22Rv1 (cell line): ENCODE measurements around the gene SRPK2.
"Not testable (repeated sequence)": the region's sequence is repeated elsewhere in the genome, so short reads cannot be mapped to it uniquely, and the experiment has no call there.

ENCODE experiments used
- H3K27ac ChIP-seq: fragments of 450-650 bp; 2 replicates; pipeline ENCODE4 v1.5.1; 2017
- CTCF ChIP-seq: fragments of 450-650 bp; IDR thresholded peaks from 2 replicates; pipeline ENCODE4 v1.5.1; 2017; ENCODE audit warnings: mild to moderate bottlenecking
- ZFX ChIP-seq: fragments of 450-650 bp; IDR thresholded peaks from 2 replicates; pipeline ENCODE4 v1.6.1; 2017; ENCODE audit warnings: antibody characterized with exemption, borderline replicate concordance

Gene SRPK2

GRCh38 chr7:105365541-105366534, 22.9 kb downstream of the SRPK2 start:
- H3K27ac ChIP-seq = no peak overlapping the region
- TF ChIP-seq ZFX = no peak
- TF ChIP-seq CTCF = no peak

GRCh38 chr7:105364684-105365083, 24.0 kb downstream of the SRPK2 start:
- H3K27ac ChIP-seq = no peak overlapping the region
- TF ChIP-seq ZFX = no peak
- TF ChIP-seq CTCF = no peak

GRCh38 chr7:105363657-105364056, 25.1 kb downstream of the SRPK2 start:
- H3K27ac ChIP-seq = not testable (repeated sequence)

GRCh38 chr7:105362685-105363084, 26.0 kb downstream of the SRPK2 start:
- not testable (repeated sequence) for H3K27ac ChIP-seq

GRCh38 chr7:105361995-105362394, 26.7 kb downstream of the SRPK2 start:
- not testable (repeated sequence) for H3K27ac ChIP-seq

- H3K27ac ChIP-seq = not testable (repeated sequence)
Measured at GRCh38 chr7:105360149-105360548, 28.6 kb downstream of the SRPK2 start.

GRCh38 chr7:105355701-105356100, 33.0 kb downstream of the SRPK2 start:
- no peak overlapping the region for H3K27ac ChIP-seq
- no peak for TF ChIP-seq ZFX

GRCh38 chr7:105354383-105354782, 34.3 kb downstream of the SRPK2 start:
- no peak overlapping the region for H3K27ac ChIP-seq
- no peak for TF ChIP-seq CTCF
- no peak for TF ChIP-seq ZFX

- no peak overlapping the region for H3K27ac ChIP-seq
- TF ChIP-seq ZFX = no peak
- no peak for TF ChIP-seq CTCF
Measured at GRCh38 chr7:105353752-105354328, 34.9 kb downstream of the SRPK2 start.
